Sciatic nerve (tissue), 2 donors: ENCODE measurements around the gene LDLRAD4. TPM values are rescaled to one million over a fixed set of nuclear protein-coding genes. Genes with fewer than 3 reads are reported as not detected.

ENCODE experiments used
- ATAC-seq: fragments of 200-7000 bp; cut with Tn5 transposase; one replicate; pipeline ENCODE4 v1.9.1; 2020; ENCODE audit warnings: mild to moderate bottlenecking, moderate library complexity
- DNase-seq: peaks from one replicate; pipeline ENCODE4 v3.0.0-alpha.2; 2020; ENCODE audit warnings: low spot score
- intact Hi-C: fragments of 100-400 bp; cut with DNase I; formaldehyde crosslinking; loops from one replicate; pipeline ENCODE4 v1.14.2; 2022
- total RNA-seq: library from RNA; stranded (reverse); fragmentation: NEBNext Ultra II Directional; extraction: Animal tissue kit (Norgen Biotek cat#: 25700); gene quantifications from one replicate; pipeline ENCODE4 v1.2.1, GENCODE V29; 2021
- donor health status: DM: no; HTN: no; CAD: no.
- donor health status: DM: no; HTN: no; CAD: no.

Gene LDLRAD4
- total RNA-seq, 1 donor from 2014 or later = 27.1 TPM

- intact Hi-C loops = no loop called here
- DNase-seq (no peak), ATAC-seq (no peak)
Measured at GRCh38 chr18:13536578-13536977, 318.0 kb downstream of the LDLRAD4 start.

GRCh38 chr18:13537022-13537780 is 318.6 kb downstream of the LDLRAD4 start:
- no peak for DNase-seq
- intact Hi-C loops = no loop called here
- ATAC-seq = no peak

- ATAC-seq (peak; percentile 63), DNase-seq (no peak)
- intact Hi-C loops = no loop called here
Measured at GRCh38 chr18:13538630-13539029, 320.1 kb downstream of the LDLRAD4 start.

GRCh38 chr18:13539050-13539449 is 320.5 kb downstream of the LDLRAD4 start:
- DNase-seq = no peak
- ATAC-seq = peak; percentile 71
- intact Hi-C loops = no loop called here

- peak; percentile 49 for ATAC-seq
- intact Hi-C loops = no loop called here
- DNase-seq = no peak
Measured at GRCh38 chr18:13539843-13540476, 321.4 kb downstream of the LDLRAD4 start.

GRCh38 chr18:13540477-13541182 is 322.1 kb downstream of the LDLRAD4 start:
- DNase-seq (no peak), ATAC-seq (no peak)
- intact Hi-C loops = no loop called here

GRCh38 chr18:13541621-13542519 is 323.3 kb downstream of the LDLRAD4 start:
- intact Hi-C loops = no loop called here
- DNase-seq (no peak), ATAC-seq (no peak)

- intact Hi-C loops = no loop called here
- DNase-seq (no peak), ATAC-seq (no peak)
Measured at GRCh38 chr18:13542520-13542847, 323.9 kb downstream of the LDLRAD4 start.

GRCh38 chr18:13543144-13543543 is 324.6 kb downstream of the LDLRAD4 start:
- ATAC-seq = no peak
- no peak for DNase-seq
- intact Hi-C loops = no loop called here

- DNase-seq (no peak), ATAC-seq (no peak)
- intact Hi-C loops = no loop called here
Measured at GRCh38 chr18:13543811-13544732, 325.5 kb downstream of the LDLRAD4 start.

- DNase-seq (no peak), ATAC-seq (no peak)
- intact Hi-C loops = no loop called here
Measured at GRCh38 chr18:13544953-13545352, 326.4 kb downstream of the LDLRAD4 start.

- intact Hi-C loops = no loop called here
- ATAC-seq (no peak), DNase-seq (no peak)
Measured at GRCh38 chr18:13545514-13545913, 327.0 kb downstream of the LDLRAD4 start.

GRCh38 chr18:13545955-13546354 is 327.4 kb downstream of the LDLRAD4 start:
- no peak for ATAC-seq
- no peak for DNase-seq
- intact Hi-C loops = no loop called here

- intact Hi-C loops = no loop called here
- ATAC-seq = no peak
- DNase-seq = no peak
Measured at GRCh38 chr18:13546638-13547037, 328.1 kb downstream of the LDLRAD4 start.

- no peak for ATAC-seq
- intact Hi-C loops = no loop called here
Measured at GRCh38 chr18:13547347-13547746, 328.8 kb downstream of the LDLRAD4 start.

GRCh38 chr18:13548106-13548819 is 329.7 kb downstream of the LDLRAD4 start:
- intact Hi-C loops = no loop called here
- DNase-seq = no peak
- ATAC-seq = no peak

More at GRCh38 chr18:13547347-13547746, 328.8 kb downstream of the LDLRAD4 start:
- DNase-seq = no peak

GRCh38 chr18:13548966-13549879 is 330.7 kb downstream of the LDLRAD4 start:
- DNase-seq (no peak), ATAC-seq (peak; percentile 75)
- intact Hi-C loops = no loop called here
